GM12892 (cell line): Measurements from ENCODE around the gene CIT.

ENCODE experiments used
- DNase-seq: peaks from one replicate; pipeline ENCODE4 v3.0.0; 2011; ENCODE audit not compliant: insufficient read length
- FAIRE-seq: peaks from 2 replicates; lab custom pipeline; 2011; peaks lifted over from hg19 to GRCh38; lab: Jason Lieb, UNC
- POLR2A ChIP-seq: IDR thresholded peaks from 2 replicates; pipeline ENCODE4 v1.6.1; 2011; ENCODE audit warnings: low read depth, low read length, control low read depth
- POLR2AphosphoS5 ChIP-seq: IDR thresholded peaks from 2 replicates; pipeline ENCODE4 v1.6.1; 2011; ENCODE audit warnings: low read depth, low read length, control low read depth
- TAF1 ChIP-seq: IDR thresholded peaks from 2 replicates; pipeline ENCODE4 v1.6.1; 2011; ENCODE audit warnings: low read depth, mild to moderate bottlenecking, control low read depth, low read length, borderline replicate concordance

CIT gene

GRCh38 chr12:119687406-119687805, 189.7 kb downstream of the CIT start:
- no peak for TF ChIP-seq POLR2AphosphoS5
- TF ChIP-seq POLR2A: no peak
- no peak for TF ChIP-seq TAF1
- FAIRE-seq (no peak), DNase-seq (no peak)

DNA sequence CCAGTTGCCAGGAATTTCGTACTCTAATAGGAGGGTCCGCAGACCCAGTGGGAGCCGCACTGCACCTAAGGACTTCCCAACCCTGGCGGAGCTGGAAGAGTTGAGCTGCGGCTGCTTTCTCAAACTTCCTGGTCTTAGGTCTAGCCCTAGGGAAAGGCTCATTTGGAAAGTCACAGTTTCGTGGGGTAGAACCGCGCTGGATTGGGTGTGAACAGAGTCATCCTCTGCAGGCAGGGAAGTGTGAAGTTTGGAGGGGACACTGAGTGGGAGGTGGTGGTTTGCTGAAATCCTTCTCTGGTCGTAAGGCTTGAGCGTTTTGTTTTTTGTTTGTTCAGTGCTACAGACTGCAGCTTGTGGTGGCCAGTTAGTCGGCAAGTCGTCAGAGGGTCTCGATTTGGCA, 190.3 kb downstream of the CIT start:
- TF ChIP-seq TAF1: no peak
- TF ChIP-seq POLR2AphosphoS5: no peak
- no peak for TF ChIP-seq POLR2A
- no peak for FAIRE-seq
- no peak for DNase-seq

- no peak for TF ChIP-seq POLR2AphosphoS5
- DNase-seq (no peak), FAIRE-seq (no peak)
Observed at GRCh38 chr12:119686355-119686754, 190.8 kb downstream of the CIT start.

GRCh38 chr12:119685375-119685774, 191.7 kb downstream of the CIT start:
- DNase-seq (no peak), FAIRE-seq (no peak)
- TF ChIP-seq TAF1 (no peak), POLR2AphosphoS5 (no peak), POLR2A (no peak)

DNA sequence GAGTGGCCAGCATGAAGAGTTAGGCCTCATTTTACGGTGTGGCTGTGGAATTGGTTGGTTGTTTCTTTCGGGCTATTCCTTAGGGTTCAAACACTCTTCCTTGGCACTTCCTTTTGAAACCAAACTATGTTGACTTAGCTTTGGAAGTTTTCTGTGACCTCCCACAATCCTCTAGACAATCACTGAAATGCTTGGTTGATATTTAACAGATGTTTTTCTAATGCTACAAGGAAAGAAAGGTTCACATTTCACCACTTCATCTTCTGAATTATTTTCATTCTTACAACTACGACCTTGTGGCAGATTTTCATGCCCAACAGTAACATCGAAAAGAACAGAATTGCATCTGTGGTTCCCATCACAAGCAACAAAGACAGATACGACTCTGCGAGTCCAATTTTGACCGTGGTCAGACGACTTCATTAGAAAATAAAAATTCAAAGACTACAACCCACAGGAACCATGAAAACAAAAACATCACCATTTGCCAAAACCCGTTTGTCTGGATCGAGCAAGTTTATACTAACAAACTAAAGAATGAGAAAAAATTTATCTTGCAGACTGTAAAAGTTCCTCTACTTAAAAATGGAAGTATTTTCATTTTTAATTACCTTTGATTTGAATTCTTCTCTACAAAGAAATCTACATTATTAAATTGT, 192.3 kb downstream of the CIT start:
- no peak for FAIRE-seq
- no peak for DNase-seq
- TF ChIP-seq POLR2A (no peak), POLR2AphosphoS5 (no peak), TAF1 (no peak)

- FAIRE-seq: no peak
Observed at GRCh38 chr12:119683816-119684215, 193.3 kb downstream of the CIT start.

GRCh38 chr12:119683413-119683812, 193.7 kb downstream of the CIT start:
- TF ChIP-seq POLR2AphosphoS5 (no peak), TAF1 (no peak), POLR2A (no peak)
- no peak for DNase-seq
- no peak for FAIRE-seq

More at GRCh38 chr12:119683816-119684215, 193.3 kb downstream of the CIT start:
- TF ChIP-seq POLR2A (no peak), TAF1 (no peak), POLR2AphosphoS5 (no peak)
- DNase-seq: no peak

- no peak for TF ChIP-seq POLR2A
- TF ChIP-seq POLR2AphosphoS5: no peak
- TF ChIP-seq TAF1: no peak
- no peak for DNase-seq
- no peak for FAIRE-seq
Observed at GRCh38 chr12:119682639-119683252, 194.4 kb downstream of the CIT start.

- TF ChIP-seq POLR2A: 0 out of 2 replicates have a peak, but pooled peaks have one; percentile 33
- TF ChIP-seq POLR2AphosphoS5: no peak; the same call in 1 of the 2 replicates
- no peak for DNase-seq
- peak; percentile 46 for FAIRE-seq
Observed at GRCh38 chr12:119681728-119682638, 195.1 kb downstream of the CIT start.

DNA sequence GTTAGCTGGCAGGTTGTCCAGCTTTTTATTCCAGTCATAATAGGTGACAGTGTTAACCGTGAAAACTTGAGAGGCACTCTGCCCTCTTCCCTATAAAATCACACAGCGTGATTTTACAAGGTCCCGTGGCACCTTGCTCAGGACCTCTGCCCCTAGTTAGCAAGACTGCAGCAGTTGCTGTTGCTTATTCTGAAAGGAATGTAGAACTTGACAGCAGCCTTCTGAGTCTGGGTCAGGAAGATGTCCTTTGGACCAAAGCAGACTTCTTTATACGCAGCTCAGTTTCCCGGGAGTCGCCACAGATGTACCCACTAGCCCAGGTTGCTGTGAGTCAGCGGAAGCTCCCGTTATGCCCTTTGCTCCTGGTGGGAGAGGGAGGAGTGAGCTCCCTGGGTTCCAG, 196.0 kb downstream of the CIT start:
- TF ChIP-seq POLR2A: no peak
- no peak for TF ChIP-seq TAF1
- no peak for TF ChIP-seq POLR2AphosphoS5
- no peak for FAIRE-seq
- no peak for DNase-seq

GRCh38 chr12:119679490-119679889, 197.6 kb downstream of the CIT start:
- TF ChIP-seq TAF1 (no peak), POLR2AphosphoS5 (no peak), POLR2A (no peak)
- no peak for FAIRE-seq
- DNase-seq: no peak

GRCh38 chr12:119679081-119679480, 198.0 kb downstream of the CIT start:
- no peak for FAIRE-seq
- TF ChIP-seq POLR2A (no peak), TAF1 (no peak), POLR2AphosphoS5 (no peak)

More at GRCh38 chr12:119679081-119679480, 198.0 kb downstream of the CIT start:
- DNase-seq: no peak
